GM19099 (cell line): ENCODE measurements around the gene KCTD21.
A peak's percentile ranks its signal among the peaks of the same experiment; 100 is the strongest.

Experiments
- POLR2A ChIP-seq: IDR thresholded peaks from 3 replicates; pipeline ENCODE4 v1.6.1; 2011; ENCODE audit warnings: low read depth; ENCODE audit not compliant: insufficient read length; ENCODE audit errors: extremely low read depth

KCTD21 gene, protein sequence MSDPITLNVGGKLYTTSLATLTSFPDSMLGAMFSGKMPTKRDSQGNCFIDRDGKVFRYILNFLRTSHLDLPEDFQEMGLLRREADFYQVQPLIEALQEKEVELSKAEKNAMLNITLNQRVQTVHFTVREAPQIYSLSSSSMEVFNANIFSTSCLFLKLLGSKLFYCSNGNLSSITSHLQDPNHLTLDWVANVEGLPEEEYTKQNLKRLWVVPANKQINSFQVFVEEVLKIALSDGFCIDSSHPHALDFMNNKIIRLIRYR

DNA sequence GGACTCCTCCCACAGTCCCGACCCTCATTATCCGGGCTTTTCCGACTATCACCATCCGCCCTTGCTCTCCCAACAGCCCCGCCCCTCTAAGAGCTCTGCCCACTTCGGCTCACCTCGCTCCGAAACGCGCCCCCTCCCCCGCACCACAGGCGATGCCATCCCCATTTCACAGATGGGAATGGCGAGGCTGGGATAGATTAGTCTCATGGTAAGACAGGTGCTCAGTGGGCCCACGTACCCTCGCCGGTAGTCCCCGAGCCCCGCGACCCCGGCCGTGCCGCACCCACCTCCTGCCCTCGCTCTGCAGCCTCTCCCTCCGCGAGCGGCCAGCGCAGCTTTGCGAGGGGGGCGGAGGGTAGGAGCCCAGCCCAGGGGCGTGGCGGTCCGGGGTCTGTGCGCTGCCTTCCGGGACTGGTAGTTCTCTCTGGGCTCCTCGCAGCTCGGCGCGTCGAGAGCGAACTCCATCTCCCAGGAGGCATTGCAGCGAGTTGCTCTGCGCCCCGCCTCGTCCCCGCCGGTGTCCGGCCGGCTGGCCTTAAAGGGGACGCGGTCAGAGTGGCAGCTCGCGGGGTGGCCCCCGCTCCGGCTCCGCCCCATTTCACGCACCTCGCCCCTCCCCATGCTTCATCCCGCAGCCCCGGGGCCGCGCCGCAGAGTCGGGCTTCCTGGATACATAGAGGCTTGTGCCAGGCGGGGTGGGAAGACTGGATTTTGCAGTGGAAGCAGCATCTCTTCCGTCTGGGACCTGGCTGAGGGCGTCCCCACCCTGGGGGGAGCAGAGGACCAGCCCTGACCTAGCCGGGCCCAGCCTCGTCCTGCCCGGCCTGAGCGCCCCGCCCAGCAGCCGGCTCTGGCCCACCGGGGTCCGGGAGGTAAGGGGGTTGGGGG, at the start of gene KCTD21, which contains the start of gene USP35:
KCTD21 (minus strand) TSS at position 341 of the 888 bp plus-strand sequence. CDS start 14,072 bp downstream, outside the sequence.
USP35 (plus strand) TSS at position 634 of the 888 bp plus-strand sequence. CDS start 7,327 bp downstream, outside the sequence.
- peak; percentile 59 for TF ChIP-seq POLR2A

DNA sequence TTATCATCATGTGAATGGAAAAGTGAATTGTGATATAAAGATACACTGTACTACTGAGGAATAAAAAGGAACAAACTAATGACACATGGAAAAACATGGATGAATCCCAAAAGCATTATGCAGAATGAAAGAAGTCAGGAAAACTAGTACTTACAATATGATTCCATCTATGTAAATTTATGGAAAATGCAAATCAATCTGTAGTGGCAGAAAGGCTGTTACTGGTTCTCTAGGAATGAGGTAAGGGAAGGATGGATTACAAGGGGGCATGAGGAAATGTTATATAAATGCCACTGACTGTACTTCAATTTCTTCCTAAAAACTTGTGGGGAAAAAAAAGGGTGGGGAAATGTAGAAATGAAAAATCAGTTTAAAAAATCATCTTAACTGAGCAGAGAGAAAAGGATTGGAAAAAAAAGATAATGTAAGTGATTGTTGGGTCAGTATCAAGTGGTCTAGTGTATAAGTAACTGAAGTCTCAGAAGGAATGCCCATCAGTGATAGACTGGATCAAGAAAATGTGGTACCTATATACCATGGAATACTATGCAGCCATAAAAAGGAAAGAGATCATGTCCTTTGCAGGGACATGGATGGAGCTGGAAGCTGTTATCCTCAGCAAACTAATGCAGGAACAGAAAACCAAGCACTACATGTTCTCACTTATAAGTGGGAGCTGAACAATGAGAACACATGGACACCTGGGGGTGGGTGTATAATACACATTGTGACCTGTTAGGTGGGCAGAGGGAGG, 49.0 kb upstream of the KCTD21 start:
- no peak for TF ChIP-seq POLR2A

GRCh38 chr11:78234006-78234405, 45.6 kb upstream of the KCTD21 start:
- no peak for TF ChIP-seq POLR2A

- TF ChIP-seq POLR2A = no peak
Observed at GRCh38 chr11:78231962-78232501, 43.6 kb upstream of the KCTD21 start.

DNA sequence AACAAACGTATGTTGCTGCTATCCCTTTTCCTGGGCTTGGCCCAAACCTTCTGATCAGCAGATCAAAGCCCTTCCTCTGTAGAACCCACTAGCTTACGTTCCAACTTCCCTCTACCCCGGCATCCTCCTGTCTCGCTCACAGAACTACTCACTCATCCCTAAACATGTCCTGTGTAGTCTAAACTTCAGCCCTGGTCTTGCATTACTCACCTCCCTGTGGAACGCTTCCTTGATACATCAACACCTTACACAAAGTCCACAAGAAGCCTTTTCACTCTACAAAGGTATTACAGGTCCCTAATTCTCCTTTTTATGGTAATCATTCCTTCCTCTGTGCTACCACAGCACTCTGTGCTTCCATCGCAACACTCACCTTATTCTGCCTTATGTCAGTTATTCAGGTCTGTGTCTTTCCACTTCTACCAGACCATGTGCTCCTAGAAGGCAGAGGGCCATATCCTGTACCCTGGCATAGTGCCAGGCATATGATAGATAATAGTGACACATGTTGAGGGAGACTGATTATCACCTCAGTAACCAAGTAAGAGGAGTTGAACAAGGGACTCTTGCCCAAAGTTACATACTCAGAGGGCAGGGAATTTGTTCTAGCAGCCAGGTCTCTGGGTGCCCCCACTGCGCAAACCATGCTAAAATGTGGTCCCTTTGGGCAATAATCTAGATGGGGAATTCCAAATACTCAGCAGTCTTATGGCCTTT, 41.9 kb upstream of the KCTD21 start:
- no peak for TF ChIP-seq POLR2A

- TF ChIP-seq POLR2A = no peak
Observed at GRCh38 chr11:78229106-78229505, 40.7 kb upstream of the KCTD21 start.

DNA sequence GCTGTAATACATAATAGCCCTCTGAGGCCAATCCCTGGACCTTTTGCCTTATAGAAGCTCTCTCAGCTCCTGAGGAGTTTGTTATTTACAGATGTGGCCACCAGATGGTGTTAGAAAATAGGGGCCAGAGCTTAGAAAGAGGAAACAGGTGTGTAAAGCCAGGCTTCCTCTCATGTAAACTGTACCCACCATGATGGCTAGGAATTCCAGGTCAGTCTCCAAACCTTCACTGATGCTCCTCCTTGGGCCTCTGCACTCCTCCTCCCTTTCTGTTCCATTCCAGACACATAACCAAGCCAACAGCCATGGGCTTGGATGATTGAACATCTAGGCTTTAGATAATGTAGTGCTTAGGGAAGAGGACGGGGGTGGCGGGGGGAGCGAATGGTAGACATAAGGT, 40.0 kb upstream of the KCTD21 start:
- TF ChIP-seq POLR2A = no peak

DNA sequence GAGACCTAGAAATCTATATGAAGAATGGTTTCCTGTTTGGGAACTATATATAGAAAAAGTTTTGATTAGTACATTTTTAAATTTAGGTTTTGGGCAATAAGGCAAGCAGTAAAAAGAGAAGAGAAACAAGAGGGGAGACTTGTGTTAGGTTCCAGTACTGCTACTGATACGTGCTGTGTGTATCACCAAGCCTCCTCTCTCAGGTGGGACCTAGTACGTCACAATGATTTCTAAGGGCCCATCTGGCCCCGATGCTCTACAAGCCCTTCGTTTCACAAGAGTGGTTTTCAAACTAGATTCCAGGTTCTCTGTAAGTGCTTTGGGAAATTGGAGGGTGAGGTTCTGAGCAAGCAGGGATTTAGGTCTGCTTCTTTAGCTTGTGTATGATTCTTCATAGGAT, 39.5 kb upstream of the KCTD21 start:
- TF ChIP-seq POLR2A = no peak

- no peak for TF ChIP-seq POLR2A
Observed at GRCh38 chr11:78226684-78227680, 38.6 kb upstream of the KCTD21 start.

DNA sequence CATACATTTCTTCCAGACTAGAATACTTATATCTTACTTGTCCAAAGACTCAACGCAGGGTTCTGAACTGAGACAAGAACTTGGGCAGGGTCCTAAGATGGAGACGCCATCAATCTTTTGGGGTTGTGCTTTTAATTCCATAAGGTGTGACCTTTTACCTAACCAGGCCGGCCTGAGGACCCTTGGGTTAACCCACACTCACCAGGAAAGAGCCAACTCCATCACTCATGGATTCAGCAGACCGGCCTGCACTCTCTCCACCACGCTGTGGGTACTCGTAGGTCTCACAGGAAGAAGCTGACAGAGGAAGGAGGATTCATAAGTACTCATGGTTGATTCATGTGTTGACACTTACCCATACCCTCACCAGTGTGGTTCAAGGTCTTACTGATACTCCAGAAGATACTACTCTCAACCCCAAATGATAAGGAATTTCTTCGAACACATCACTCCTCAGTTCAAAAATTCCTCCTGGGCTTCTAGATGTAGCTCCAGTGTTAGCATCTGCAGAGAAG, 36.5 kb upstream of the KCTD21 start:
- no peak for TF ChIP-seq POLR2A

DNA sequence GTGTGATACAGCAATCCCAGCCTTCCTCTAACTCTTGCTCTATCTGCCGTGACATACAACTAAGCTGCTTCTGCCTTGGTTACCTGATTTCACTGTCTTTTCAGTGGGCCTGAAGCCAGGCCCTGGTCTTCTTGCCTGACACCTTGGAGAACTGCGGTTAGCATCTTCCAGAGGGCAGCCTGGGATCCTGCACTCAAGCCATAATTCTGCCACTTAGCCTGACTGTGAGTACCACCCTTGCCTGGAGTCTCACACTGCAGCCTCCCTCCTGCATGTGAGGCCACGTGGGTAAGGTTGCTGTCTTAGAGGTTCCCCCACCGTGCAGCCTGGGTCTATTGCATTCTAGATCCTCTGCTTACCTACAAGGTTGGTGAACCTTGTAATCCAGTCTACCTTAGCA, 36.1 kb upstream of the KCTD21 start:
- no peak for TF ChIP-seq POLR2A

DNA sequence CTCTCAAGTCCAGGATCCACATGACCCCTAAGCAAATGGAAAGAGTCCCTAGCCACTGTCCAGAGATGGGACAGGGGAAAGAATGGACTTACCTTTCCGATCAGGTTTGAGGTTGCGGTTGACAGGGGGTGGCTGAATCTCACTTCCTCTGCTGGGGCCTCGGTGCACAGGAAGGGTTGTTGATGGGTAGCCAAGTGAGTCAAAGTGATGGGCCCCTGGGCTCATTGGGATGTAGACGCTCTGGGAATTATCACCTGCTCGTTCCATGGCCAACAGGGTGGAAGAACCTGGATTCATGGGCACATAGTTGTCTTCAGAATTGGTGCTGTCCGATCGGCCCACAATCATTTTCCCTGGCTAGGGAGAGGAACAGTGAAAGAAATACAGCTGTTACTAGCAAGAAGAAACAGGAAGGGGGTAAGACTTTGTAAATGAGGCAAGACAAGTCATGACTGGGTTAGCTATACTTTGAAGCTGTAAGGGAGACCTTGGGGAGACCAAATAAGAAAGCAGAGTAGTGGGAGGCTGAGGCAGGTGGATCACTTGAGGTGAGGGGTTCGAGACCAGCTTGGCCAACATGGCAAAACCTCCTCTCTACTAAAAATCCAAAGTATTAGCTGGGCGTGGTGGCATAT, 35.0 kb upstream of the KCTD21 start:
- no peak for TF ChIP-seq POLR2A

DNA sequence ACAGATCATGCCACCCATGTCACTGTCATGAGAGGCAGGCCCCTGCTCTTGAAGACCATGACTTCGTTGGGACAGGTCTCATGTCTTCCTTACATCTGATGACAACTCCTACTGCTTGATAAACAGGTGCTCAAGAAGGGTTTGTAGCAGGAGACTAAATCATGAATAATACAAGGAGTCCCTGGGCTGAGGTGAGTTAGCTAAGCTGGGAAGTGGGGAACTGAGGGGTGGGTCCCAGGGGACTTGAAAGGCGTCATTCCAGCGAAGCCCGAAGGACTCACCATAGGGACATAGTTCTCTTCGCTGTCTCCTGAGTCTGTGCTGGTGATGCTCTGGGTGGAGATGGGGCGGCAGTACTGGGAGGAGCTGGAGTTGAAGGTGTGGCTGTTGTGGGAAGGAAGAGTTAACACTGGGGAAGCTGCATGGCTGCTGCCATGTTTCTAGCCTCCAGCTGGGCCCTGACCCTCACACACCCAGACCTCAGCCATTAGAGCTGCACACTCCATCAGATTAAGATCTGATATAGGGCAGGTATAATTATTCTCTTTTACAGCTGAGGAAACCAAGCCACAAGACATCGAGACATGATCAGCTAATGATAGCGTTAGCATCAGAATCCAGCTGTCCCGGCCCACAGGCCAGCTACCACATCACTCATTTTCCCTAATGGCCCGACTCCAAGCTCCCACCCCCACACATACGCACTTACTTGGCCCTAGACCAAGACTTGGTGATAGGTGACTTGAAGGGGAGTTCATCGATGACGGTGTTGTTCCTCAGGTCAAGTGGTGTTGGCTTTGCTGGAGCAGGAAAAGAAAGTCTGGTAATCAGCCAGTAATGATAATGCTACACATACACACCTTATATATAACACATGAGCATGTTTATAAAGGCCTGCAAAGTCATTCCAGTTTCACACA, 33.2 kb upstream of the KCTD21 start:
- no peak for TF ChIP-seq POLR2A
